HG03039 (cell line): ENCODE measurements around the gene TTC39C.
"Not testable (repeated sequence)": the region's sequence is repeated elsewhere in the genome, so short reads cannot be mapped to it uniquely, and the experiment has no call there.

ENCODE experiments used
- ATAC-seq: cut with Tn5 transposase; IDR thresholded peaks from one replicate; pipeline ENCODE4 v1.9.1; 2021; ENCODE audit warnings: mild to moderate bottlenecking, moderate library complexity; ENCODE audit not compliant: unreplicated experiment

Gene TTC39C

GRCh38 chr18:24051031-24051947 is 36.7 kb downstream of the TTC39C start:
- peak; percentile 47 for ATAC-seq

DNA sequence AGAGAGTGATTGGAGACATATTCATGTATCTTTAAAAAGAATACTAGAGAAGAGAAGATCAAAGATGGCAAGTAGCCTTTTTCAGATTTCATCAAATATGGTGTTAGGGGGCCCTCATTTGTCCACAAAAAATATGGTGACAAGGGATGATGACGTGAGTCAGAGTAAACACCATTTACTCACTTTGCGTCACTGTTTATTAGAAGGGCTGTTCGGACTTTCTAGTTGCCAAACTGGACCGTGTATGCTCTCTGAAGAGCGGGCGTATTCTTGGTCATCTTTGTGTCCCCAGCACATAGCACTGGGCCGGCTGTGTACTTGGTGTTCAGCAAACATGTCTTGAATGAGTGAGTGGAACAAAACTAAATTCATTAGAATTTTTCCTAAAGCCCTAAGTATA is 37.5 kb downstream of the TTC39C start:
- ATAC-seq = no peak

- no peak for ATAC-seq
These were observed 38.7 kb downstream of the TTC39C start for GRCh38 chr18:24053211-24053610.

- no peak for ATAC-seq
These were observed 39.6 kb downstream of the TTC39C start for GRCh38 chr18:24054130-24054529.

GRCh38 chr18:24055009-24055804 is 40.7 kb downstream of the TTC39C start:
- ATAC-seq = no peak

GRCh38 chr18:24055878-24056277 is 41.3 kb downstream of the TTC39C start:
- no peak for ATAC-seq

GRCh38 chr18:24056506-24056905 is 42.0 kb downstream of the TTC39C start:
- ATAC-seq = no peak

DNA sequence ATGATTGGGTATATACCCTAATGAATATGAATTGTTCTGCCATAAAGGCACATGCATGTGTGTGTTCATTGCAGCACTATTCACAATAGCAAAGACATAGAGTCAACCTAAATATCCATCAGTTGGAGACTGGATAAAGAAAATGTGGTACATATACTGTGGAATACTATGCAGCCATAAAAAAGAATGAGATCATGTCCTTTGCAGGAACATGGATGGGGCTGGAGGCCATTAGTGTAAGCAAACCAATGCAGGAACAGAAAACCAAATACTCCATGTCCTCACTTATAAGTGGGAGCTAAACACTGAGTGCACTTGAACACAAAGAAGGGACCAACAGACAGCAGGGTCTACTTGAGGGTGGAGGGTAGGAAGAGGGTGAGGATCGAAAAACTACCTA is 43.2 kb downstream of the TTC39C start:
- ATAC-seq = no peak

- not testable (repeated sequence) for ATAC-seq
These were observed 44.8 kb downstream of the TTC39C start for GRCh38 chr18:24059385-24059784.

- no peak for ATAC-seq
These were observed 46.1 kb downstream of the TTC39C start for GRCh38 chr18:24060644-24061043.

DNA sequence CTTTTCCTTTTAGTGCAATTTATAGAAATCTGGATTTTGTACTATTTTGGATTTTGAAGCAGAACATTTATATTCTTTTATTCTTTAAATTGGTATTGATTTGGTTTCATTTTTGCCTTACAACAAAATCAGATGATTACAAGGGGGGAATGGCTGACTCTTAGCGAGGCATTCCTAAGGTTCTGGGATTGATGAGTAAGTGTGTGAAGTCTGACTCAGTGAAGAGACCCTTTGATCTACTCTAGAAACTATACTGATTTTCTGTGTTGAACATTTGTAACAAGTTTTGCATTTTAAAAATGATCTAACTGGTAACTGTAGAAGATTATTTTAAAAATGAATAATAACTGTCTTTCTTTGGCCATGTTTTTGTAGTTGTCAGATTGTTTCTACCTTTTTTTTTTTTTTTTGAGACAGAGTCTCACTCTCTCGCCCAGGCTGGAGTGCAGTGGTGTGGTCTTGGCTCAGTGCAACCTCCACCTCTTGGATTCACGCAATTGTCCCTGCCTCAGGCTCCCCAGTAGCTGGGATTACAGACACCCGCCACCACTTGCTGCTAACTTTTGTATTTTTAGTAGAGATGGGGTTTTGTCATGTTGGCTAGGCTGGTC is 48.7 kb downstream of the TTC39C start:
- ATAC-seq = no peak

DNA sequence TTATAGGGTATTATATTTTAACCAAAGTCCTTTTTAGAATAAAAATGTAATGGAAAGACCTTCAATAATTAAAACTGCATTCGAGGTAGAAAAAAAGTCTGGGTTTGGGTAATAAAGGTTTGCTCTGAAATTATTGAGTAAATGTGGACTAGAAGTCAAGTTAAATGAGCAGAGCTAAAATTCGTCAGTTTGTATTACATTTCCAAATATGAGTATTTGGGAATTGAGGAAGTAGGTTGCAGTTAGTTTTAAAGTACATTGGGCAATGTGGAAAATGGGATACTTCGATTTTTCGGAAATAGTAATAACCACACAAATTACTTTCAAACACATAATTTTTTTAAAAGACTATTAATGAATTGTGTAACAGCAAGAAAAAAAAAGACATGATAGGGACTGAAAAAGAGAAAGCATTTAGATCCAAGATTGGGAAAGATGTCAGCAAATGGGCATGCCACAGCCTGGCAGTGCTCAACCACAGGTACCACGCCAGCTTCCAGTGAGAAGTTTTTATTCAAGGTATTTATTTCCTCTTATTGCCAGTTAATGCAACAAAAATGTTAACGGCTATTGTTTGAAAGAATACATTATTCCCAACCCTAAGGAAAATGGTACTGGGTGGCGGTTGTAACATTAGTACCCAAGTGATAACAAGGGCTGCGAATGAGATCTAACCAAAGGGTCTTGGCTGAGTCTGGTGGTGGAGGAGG is 50.0 kb downstream of the TTC39C start:
- ATAC-seq = no peak

DNA sequence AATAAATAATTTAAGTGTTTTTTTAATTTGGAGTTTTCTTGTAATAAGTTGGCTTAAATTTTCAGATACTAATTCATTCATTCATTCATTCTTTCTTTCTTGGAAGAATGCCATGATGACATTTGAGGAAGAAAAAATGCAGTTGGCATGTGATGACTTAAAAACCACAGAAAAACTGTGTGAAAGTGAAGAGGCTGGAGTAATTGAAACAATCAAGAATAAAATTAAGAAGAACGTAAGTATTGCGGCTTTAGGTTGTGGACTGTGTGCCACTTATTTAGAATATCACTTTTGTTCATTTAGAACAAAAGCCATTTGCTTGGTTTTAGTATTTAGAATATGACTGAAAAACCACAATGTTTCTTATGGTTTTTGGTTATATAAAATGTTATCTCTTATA is 51.4 kb downstream of the TTC39C start:
- ATAC-seq = no peak

- no peak for ATAC-seq
These were observed 54.6 kb downstream of the TTC39C start for GRCh38 chr18:24068945-24069693.

GRCh38 chr18:24071029-24071428 is 56.5 kb downstream of the TTC39C start:
- ATAC-seq = no peak

- no peak for ATAC-seq
These were observed 57.2 kb downstream of the TTC39C start for GRCh38 chr18:24071779-24072178.

- no peak for ATAC-seq
These were observed 58.2 kb downstream of the TTC39C start for GRCh38 chr18:24072743-24073142.

DNA sequence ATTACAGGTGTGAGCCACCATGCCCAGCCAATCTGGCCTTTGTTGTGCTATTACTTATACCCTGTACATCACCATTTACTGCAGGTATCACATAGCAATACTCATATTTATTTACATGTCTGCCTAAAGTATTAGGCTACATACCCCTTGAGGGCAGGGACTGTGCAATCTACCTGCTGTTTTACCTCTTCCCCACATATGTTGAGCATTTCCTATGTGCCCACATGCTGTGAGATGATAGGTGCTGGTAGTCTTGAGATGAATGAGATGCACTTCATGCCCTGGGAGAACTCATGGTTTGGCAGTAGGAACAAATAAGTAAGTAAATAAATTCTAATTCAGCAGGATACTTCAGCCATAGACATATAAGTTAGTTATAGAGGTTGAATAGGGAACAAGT is 59.2 kb downstream of the TTC39C start:
- ATAC-seq = no peak

DNA sequence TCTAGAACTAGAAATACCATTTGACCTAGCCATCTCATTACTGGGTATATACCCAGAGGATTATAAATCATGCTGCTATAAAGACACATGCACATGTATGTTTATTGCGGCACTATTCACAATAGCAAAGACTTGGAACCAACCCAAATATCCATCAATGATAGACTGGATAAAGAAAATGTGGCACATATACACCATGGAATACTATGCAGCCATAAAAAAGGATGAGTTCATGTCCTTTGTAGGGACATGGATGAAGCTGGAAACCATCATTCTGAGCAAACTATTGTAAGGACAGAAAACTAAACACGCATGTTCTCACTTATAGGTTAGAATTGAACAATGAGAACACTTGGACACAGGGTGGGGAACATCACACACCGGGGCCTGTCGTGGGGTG is 60.2 kb downstream of the TTC39C start:
- ATAC-seq = not testable (repeated sequence)
